Subcutaneous adipose tissue (tissue), 4 donors: ENCODE measurements around the gene C9orf40. TPM values are rescaled to one million over a fixed set of nuclear protein-coding genes. Genes with fewer than 3 reads are reported as not detected.

Experiments used
- total RNA-seq, 4 donors: library from RNA; depleted of rRNA; stranded (reverse); fragments of >200 nt; gene quantifications; one replicate each; pipeline ENCODE4 v1.1.0, GENCODE V29; 2016
- TF ChIP-seq, protein P1 (sequence below): fragments of 450-650 bp; IDR thresholded peaks from one replicate; pipeline ENCODE4 v1.5.1; 2016; ENCODE audit warnings: low read depth, mild to moderate bottlenecking, control low read depth, antibody characterized with exemption, moderate library complexity

Gene C9orf40
- 1 to 10 TPM; 2.8 to 5.5 (median 4.1) TPM for total RNA-seq

- TF ChIP-seq, protein P1, sequence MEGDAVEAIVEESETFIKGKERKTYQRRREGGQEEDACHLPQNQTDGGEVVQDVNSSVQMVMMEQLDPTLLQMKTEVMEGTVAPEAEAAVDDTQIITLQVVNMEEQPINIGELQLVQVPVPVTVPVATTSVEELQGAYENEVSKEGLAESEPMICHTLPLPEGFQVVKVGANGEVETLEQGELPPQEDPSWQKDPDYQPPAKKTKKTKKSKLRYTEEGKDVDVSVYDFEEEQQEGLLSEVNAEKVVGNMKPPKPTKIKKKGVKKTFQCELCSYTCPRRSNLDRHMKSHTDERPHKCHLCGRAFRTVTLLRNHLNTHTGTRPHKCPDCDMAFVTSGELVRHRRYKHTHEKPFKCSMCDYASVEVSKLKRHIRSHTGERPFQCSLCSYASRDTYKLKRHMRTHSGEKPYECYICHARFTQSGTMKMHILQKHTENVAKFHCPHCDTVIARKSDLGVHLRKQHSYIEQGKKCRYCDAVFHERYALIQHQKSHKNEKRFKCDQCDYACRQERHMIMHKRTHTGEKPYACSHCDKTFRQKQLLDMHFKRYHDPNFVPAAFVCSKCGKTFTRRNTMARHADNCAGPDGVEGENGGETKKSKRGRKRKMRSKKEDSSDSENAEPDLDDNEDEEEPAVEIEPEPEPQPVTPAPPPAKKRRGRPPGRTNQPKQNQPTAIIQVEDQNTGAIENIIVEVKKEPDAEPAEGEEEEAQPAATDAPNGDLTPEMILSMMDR: no peak
Observed at GRCh38 chr9:74952201-74953151, at the start of gene C9orf40. Gene C9orf40 (minus strand): TSS chr9:74952912. CDS start chr9:74952611, 301 bp downstream.

DNA sequence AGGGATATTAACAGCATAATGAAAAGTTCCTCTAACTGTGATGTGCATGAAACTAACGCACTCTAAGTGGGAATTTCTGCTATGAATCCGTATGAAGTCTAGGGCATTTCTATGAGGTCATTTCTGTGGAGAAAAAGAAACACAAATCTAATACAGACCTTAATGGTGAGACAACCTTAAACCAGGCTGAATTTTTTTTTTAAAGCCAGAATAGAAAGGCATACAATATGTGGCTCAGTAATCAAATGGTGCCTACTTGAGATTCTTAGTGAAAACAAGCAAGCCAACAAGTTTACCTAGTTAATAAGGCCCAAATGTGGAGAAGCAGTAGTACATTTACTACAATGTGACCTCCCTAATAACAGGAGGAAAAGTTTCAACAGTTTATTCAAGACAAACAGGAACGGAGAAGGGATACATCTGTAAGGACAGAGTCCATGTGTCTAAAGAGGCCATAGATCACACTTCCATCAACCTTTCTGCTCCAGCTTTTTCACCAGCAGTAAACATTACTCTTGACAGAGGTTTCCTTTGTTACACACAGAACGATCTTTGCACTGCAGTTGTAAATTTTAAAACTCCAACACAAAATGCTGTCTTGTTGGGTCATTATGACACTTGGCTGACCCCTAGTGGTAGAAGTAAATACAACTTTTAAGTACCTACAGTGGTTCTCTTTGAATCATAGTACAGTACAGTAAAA lies 49.2 kb upstream of the C9orf40 start:
- TF ChIP-seq, protein P1: no peak

DNA sequence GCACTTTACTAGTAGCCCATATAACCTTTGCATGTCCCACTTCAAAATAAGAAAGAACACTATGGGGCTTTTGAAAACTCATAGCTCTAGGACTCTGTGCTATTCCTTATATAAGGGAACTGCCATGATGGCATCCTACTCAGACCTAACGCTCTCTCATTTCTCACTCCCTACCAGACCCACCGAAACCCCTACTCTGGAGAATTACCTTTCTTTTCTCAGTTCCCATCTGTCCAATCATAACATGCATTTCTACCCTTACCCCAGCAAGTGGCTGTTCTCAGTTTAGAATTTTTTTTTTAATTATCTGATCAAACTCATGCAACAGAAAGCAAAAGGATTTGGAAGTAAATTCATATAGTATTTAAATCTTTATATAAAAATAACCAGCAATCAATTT lies 48.1 kb upstream of the C9orf40 start:
- TF ChIP-seq, protein P1: no peak

DNA sequence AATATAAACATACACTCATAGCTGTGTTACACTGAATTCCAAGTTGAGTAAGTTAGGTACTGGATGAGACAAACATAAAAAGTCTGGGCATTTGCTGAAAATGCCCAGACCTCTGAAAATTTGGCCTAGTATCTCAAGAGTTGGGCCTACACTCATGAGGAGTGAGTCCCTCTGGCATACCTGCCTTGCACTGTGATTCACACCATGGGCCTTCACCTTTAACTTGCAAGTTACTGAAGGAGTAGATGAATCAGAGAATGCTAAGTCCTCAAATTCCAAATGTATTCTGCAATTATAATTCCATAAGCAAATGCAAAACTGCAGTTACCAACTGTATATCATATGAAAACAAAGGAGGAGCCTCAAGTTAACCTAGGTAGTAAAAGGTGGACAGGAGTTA lies 32.3 kb upstream of the C9orf40 start:
- TF ChIP-seq, protein P1: no peak

DNA sequence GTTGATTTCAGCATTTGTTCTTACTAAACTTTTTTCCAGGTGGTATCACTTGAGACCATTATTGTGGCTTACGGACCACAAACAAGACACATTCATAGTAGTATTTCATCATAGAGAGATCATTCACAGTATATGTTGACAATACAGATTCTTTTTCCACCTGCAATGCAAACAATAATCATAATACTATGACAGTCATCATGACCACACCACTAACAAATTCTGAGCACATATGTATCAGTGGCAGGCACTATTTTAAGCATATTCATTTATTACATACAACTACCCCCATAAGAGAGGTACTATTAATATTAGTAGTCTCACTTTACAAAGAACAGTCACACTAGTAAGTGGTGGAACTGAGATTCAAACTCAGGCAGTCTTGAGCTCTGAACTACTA lies 31.0 kb upstream of the C9orf40 start:
- TF ChIP-seq, protein P1: no peak

DNA sequence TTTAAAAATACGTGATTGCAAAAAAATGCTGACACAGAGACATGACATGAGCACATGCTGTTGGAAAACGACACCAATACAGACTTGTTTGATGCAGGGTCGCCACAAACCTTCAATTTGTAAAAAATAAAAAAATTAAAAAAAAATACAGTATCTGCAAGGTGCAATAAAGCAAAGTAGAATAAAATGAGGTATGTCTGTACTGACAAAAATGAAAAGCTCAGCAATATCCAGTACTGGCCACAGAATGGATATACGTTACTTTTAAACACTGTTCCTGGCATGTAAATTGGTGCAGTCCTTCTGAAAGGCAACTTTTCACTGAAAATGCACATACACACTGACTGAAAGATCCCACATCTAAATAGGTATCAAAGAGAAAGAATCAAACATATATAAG lies 27.1 kb upstream of the C9orf40 start:
- TF ChIP-seq, protein P1: no peak

DNA sequence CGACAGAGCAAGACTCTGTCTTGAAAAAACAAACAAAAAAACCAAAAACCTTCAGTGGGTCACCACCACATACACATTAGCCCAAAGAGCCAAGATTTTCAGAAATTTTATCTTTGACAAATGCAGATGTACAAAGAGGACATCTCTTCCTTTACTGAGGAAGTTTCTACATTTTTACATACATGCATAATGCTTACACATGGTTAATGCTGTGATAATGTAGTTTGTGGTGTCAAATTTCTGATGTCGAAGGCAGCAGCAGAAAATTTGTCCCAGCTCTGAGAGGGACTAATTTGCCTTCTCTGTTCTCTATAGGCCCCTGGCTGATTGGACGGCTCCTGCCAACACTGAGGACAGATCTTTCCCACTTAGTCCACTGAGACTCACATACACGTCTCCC lies 24.6 kb upstream of the C9orf40 start:
- TF ChIP-seq, protein P1: no peak
